Large intestine (tissue), 3 donors: Measurements from ENCODE around the gene NFE2L2. TPM values are rescaled to one million over a fixed set of nuclear protein-coding genes. Genes with fewer than 3 reads are reported as not detected.
"Not testable (repeated sequence)": the region's sequence is repeated elsewhere in the genome, so short reads cannot be mapped to it uniquely, and the experiment has no call there.

Experiments
- DNase-seq, 2 donors: peaks; one replicate each; pipeline versions ENCODE4 v3.0.0 to v3.0.0-alpha.2; 2013
- H3K27ac ChIP-seq: one replicate; pipeline ENCODE4 v1.5.1; 2013; ENCODE audit warnings: low read length
- H3K27me3 ChIP-seq: 2 replicates; pipeline ENCODE4 v1.6.1; 2013; ENCODE audit warnings: low read length; ENCODE audit not compliant: control insufficient read depth, insufficient read depth
- H3K36me3 ChIP-seq: 2 replicates; pipeline ENCODE4 v1.6.1; 2013; ENCODE audit warnings: low read length; ENCODE audit not compliant: control insufficient read depth, insufficient read depth
- H3K4me1 ChIP-seq: one replicate; pipeline ENCODE4 v1.6.1; 2013; ENCODE audit warnings: low read length; ENCODE audit not compliant: control insufficient read depth, insufficient read depth
- H3K4me3 ChIP-seq: one replicate; pipeline ENCODE4 v1.5.1; 2013; ENCODE audit warnings: low read length
- H3K9me3 ChIP-seq: one replicate; pipeline ENCODE4 v1.6.1; 2013; ENCODE audit warnings: mild to moderate bottlenecking, low read depth, low read length, moderate library complexity; ENCODE audit not compliant: control insufficient read depth
- WGBS: methylation state at CpG from one replicate; pipeline ENCODE4 v1.1.5; 2013; ENCODE audit warnings: low lambda C conversion rate; ENCODE audit not compliant: insufficient coverage; 5-methylcytosine and 5-hydroxymethylcytosine counted together
- polyA plus RNA-seq: library from polyadenylated mRNA; unstranded; fragments of 120-200 nt; gene quantifications from one replicate; pipeline ENCODE4 v1.2.1, GENCODE V29; 2013

The NFE2L2 gene
- polyA plus RNA-seq, 1 donor = 86.4 TPM

DNA sequence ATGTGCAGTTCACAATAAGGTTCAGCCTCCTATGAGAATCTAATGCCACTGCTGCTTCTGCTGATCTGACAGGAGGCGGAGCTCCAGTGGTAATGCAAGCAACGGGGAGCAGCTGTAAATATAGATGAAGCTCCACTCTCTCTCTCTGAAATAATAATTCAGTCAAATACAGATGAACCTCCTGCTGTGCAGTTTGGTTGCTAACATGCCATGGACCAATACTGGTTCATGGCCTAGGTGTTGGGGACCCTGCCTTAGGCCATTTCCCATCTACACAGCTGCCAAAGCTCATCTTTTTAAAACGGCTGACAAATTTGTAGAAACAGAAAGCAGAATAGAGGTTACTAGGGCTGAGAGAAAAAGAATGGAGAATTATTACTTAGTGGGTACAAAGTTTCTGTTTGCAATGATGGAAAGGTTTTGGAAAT is 62.6 kb downstream of the NFE2L2 start:
- Histone ChIP-seq H3K4me1 (no peaks in the 10 kb centered on the region), H3K27ac (no peak overlapping the region), H3K27me3 (no peaks in the 10 kb centered on the region), H3K36me3 (no peaks in the 10 kb centered on the region), H3K9me3 (no peaks in the 10 kb centered on the region), H3K4me3 (no peak overlapping the region)
- DNase-seq = peak in 1 of 2 donors; percentile 14
- WGBS = no CpG with 5 or more reads among the region's 3 CpGs

DNA sequence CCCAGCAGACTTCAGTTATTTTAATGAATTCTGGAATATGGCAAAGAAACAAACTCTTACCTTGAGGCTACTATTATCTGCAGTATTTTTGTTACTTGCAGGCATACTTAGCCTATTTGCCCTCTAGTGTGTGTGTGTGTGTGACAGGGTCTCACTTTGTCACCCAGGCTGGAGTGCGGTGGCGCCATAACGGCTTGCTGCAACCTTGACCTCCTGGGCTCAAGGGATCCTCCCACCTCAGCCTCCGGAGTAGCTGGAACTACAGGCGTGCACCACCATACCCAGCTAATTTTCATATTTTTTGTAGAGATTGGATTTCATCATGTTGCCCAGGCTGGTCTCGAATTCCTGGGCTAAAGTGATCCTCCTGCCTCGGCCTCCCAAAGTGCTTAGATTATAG is 64.1 kb downstream of the NFE2L2 start:
- WGBS = no CpG with 5 or more reads among the region's 7 CpGs
- H3K4me1 ChIP-seq = not testable (repeated sequence)

DNA sequence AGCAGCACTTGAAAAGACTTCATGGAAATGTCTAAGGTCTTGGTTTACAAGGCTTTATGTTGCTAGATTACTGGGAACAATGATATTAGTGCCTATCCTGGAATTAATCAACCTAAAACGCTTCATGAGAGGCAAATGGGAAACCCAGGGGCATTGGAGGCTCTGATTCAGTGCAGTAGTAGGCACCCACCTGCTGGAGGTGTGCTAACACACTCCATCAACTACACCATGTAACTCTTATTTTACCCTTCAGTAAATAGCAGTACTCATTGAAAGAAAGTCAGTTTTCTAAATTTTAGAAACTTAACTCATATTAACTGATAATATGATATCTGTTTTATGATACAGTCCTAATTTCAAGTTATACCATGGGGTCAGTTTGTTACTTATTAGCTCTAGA is 69.3 kb downstream of the NFE2L2 start:
- no peaks in the 10 kb centered on the region for H3K9me3 ChIP-seq
- H3K4me1 ChIP-seq = no peaks in the 10 kb centered on the region
- DNase-seq = no peak
- WGBS = no CpG with 5 or more reads among the region's 1 CpG
- no peaks in the 10 kb centered on the region for H3K27me3 ChIP-seq
- H3K4me3 ChIP-seq = no peak overlapping the region
- H3K36me3 ChIP-seq = no peaks in the 10 kb centered on the region
- no peak overlapping the region for H3K27ac ChIP-seq

More for the DNA sequence above, 64.1 kb downstream of the NFE2L2 start:
- not testable (repeated sequence) for DNase-seq, H3K9me3 ChIP-seq, H3K4me3 ChIP-seq, H3K27me3 ChIP-seq, H3K36me3 ChIP-seq, H3K27ac ChIP-seq

DNA sequence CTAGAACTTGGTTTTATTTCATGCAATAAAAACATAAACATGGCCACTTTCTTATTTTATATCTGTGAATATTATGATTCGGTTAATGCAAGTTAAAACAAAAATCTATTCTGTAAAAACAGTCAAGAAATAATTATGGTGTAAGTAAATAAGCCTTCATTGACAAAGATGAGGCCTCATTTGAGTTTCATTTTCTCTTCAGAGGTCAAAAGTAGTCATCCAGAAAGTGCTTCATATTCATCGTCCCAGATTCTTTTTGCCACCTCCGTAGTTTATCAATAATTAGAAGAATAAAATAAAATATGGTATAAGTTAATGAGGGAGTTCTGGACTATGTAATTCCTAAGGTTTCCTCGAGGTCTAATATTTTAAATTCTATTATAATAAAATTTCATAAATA is 71.3 kb downstream of the NFE2L2 start:
- Histone ChIP-seq H3K36me3 (no peaks in the 10 kb centered on the region), H3K9me3 (no peaks in the 10 kb centered on the region), H3K27ac (no peak overlapping the region), H3K4me3 (no peak overlapping the region), H3K27me3 (no peaks in the 10 kb centered on the region), H3K4me1 (peaks cover 7% of the 10 kb centered on the region)
- WGBS = 94% methylated on average over 2 of the region's 4 CpGs
- no peak for DNase-seq

DNA sequence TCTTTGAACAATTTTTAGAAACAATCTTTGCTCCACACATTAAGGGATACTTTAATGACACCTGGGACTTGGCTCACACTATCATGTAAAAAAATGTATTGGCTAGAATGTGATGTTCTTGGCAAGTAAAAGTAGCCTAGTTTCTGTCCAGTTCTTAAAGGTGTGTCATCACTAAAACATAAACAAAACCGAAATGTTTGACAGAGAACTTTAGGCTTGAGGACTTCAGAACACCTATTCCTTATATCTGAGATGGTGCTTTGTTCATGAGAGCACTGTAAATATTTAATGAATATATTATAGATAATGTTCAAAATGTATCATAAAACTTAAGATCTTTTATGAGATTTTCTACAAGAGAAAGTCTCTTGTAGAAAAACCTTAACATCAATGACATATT is 71.7 kb downstream of the NFE2L2 start:
- no peaks in the 10 kb centered on the region for H3K9me3 ChIP-seq
- no CpG with 5 or more reads among the region's 1 CpG for WGBS

DNA sequence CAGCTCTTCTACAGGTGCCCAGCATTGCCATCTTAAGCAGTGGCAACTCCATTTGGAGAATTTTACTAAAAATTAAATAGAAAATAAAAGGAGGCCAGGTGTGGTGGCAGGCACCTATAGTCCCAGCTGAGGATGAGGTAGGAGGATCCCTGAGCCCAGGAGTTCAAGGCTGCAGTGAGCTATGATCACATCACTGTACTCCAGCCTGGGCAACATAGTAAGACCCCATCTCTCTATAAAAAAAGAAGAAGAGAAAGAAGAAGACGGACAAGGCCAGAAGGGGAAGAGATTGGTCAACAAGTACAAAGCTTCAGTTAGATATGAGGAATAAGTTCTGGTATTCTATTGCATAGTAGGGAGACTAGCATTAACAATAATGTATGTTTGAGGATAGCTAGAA is 73.6 kb downstream of the NFE2L2 start:
- Histone ChIP-seq H3K36me3 (no peaks in the 10 kb centered on the region), H3K4me3 (no peak overlapping the region), H3K4me1 (peaks cover 16% of the 10 kb centered on the region), H3K9me3 (no peaks in the 10 kb centered on the region), H3K27me3 (no peaks in the 10 kb centered on the region), H3K27ac (no peak overlapping the region)
- WGBS = no CpG with 5 or more reads among the region's 1 CpG
- no peak for DNase-seq

More for the DNA sequence above, 71.7 kb downstream of the NFE2L2 start:
- H3K27ac ChIP-seq = no peak overlapping the region
- no peaks in the 10 kb centered on the region for H3K36me3 ChIP-seq
- H3K4me1 ChIP-seq = peaks cover 11% of the 10 kb centered on the region
- DNase-seq = no peak
- no peak overlapping the region for H3K4me3 ChIP-seq
- H3K27me3 ChIP-seq = no peaks in the 10 kb centered on the region

GRCh38 chr2:177188482-177189469 is 75.8 kb downstream of the NFE2L2 start:
- peak; percentile 73 to 87 for DNase-seq
- Histone ChIP-seq H3K9me3 (no peaks in the 10 kb centered on the region), H3K27me3 (no peaks in the 10 kb centered on the region), H3K27ac (peak overlapping the region; percentile 82), H3K4me1 (peaks cover 20% of the 10 kb centered on the region), H3K4me3 (no peak overlapping the region), H3K36me3 (no peaks in the 10 kb centered on the region)
- no CpG with 5 or more reads among the region's 7 CpGs for WGBS

- 60% methylated on average over 2 of the region's 8 CpGs for WGBS
- peak overlapping the region; percentile 82 for H3K27ac ChIP-seq
- H3K4me3 ChIP-seq = no peak overlapping the region
- H3K9me3 ChIP-seq = no peaks in the 10 kb centered on the region
- H3K27me3 ChIP-seq = no peaks in the 10 kb centered on the region
- H3K4me1 ChIP-seq = peaks cover 26% of the 10 kb centered on the region
- H3K36me3 ChIP-seq = no peaks in the 10 kb centered on the region
- DNase-seq = peak; percentile 74 to 87
Observed at GRCh38 chr2:177187631-177188312, 76.8 kb downstream of the NFE2L2 start.

DNA sequence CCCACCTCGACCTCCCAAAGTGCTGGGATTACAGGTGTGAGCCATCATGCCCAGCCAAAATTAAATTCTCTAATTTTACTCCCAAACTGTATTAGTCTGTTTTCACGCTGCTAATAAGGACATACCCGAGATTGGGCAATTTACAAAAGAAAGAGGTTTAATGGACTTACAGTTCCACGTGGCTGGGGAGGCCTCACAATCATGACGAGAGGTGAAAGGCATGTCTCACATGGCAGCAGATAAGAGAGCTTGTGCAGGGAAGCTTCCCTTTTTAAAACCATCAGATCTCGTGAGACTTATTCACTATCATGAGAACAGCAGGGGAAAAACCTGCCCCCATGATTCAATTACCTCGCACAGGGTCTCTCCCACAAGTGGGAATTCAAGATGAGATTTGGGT is 78.5 kb downstream of the NFE2L2 start:
- not testable (repeated sequence) for H3K36me3 ChIP-seq, H3K27me3 ChIP-seq, DNase-seq, H3K4me3 ChIP-seq, H3K9me3 ChIP-seq, H3K27ac ChIP-seq
- WGBS = no CpG with 5 or more reads among the region's 7 CpGs
- peaks cover 26% of the 10 kb centered on the region for H3K4me1 ChIP-seq

GRCh38 chr2:177184606-177185005 is 79.9 kb downstream of the NFE2L2 start:
- no CpG with 5 or more reads among the region's 1 CpG for WGBS

More at GRCh38 chr2:177184606-177185005, 79.9 kb downstream of the NFE2L2 start:
- Histone ChIP-seq H3K4me3 (no peak overlapping the region), H3K27me3 (no peaks in the 10 kb centered on the region), H3K4me1 (peaks cover 28% of the 10 kb centered on the region), H3K9me3 (no peaks in the 10 kb centered on the region), H3K27ac (peak overlapping the region; percentile 37), H3K36me3 (no peaks in the 10 kb centered on the region)
- DNase-seq = no peak
